Liver (tissue), 3 donors: Measurements from ENCODE around the gene NMUR1.

Source experiments
- ATF3 ChIP-seq: IDR thresholded peaks from 2 replicates; pipeline ENCODE4 v1.6.1; 2016; ENCODE audit warnings: antibody characterized with exemption
- EGR1 ChIP-seq, 2 donors: IDR thresholded peaks; 2 replicates each; pipeline ENCODE4 v1.6.1; 2016 to 2018; ENCODE audit warnings: antibody characterized with exemption in 2 of 2, low read depth in 2 of 2
- FOXA1 ChIP-seq: IDR thresholded peaks from 2 replicates; pipeline ENCODE4 v1.6.1; 2016; ENCODE audit warnings: antibody characterized with exemption
- HNF4A ChIP-seq, 2 donors: conservative IDR thresholded peaks; 2 replicates each; pipeline ENCODE4 v1.6.1; 2016; ENCODE audit warnings: antibody characterized with exemption in 2 of 2, mild to moderate bottlenecking in 2 of 2
- JUND ChIP-seq, 2 donors: IDR thresholded peaks; 2 replicates each; pipeline ENCODE4 v1.6.1; 2016; ENCODE audit warnings: antibody characterized with exemption in 2 of 2
- NR2F2 ChIP-seq: IDR thresholded peaks from 2 replicates; pipeline ENCODE4 v1.6.1; 2016; ENCODE audit warnings: antibody characterized with exemption
- RAD21 ChIP-seq, 2 donors: IDR thresholded peaks; 2 replicates each; pipeline ENCODE4 v1.6.1; 2016; ENCODE audit warnings: antibody characterized with exemption in 2 of 2, mild to moderate bottlenecking in 2 of 2
- REST ChIP-seq: IDR thresholded peaks from 2 replicates; pipeline ENCODE4 v1.6.1; 2016; ENCODE audit warnings: antibody characterized with exemption, mild to moderate bottlenecking
- RXRA ChIP-seq, 2 donors: IDR thresholded peaks; 2 replicates each; pipeline ENCODE4 v1.6.1; 2017 to 2018; ENCODE audit warnings: antibody characterized with exemption in 2 of 2, mild to moderate bottlenecking in 1 of 2
- SP1 ChIP-seq: IDR thresholded peaks from 2 replicates; pipeline ENCODE4 v1.6.1; 2018; ENCODE audit warnings: antibody characterized with exemption, mild to moderate bottlenecking
- TAF1 ChIP-seq: conservative IDR thresholded peaks from 2 replicates; pipeline ENCODE4 v1.6.1; 2016; ENCODE audit warnings: antibody characterized with exemption, mild to moderate bottlenecking
- TF ChIP-seq, protein P1 (sequence below): fragments of 150-350 bp; IDR thresholded peaks from 2 replicates; pipeline ENCODE4 v1.5.1; 2017; ENCODE audit warnings: improper control_type of control experiment, low read depth, low read length; ENCODE audit not compliant: missing input control
- TF ChIP-seq, protein P2 (sequence below): IDR thresholded peaks from 2 replicates; pipeline ENCODE4 v1.6.1; 2016; ENCODE audit warnings: antibody characterized with exemption
- TF ChIP-seq, protein P3 (sequence below): IDR thresholded peaks from 2 replicates; pipeline ENCODE4 v1.6.1; 2016; ENCODE audit warnings: antibody characterized with exemption
- donor health status: healthy.
- donor health status: healthy.

DNA sequence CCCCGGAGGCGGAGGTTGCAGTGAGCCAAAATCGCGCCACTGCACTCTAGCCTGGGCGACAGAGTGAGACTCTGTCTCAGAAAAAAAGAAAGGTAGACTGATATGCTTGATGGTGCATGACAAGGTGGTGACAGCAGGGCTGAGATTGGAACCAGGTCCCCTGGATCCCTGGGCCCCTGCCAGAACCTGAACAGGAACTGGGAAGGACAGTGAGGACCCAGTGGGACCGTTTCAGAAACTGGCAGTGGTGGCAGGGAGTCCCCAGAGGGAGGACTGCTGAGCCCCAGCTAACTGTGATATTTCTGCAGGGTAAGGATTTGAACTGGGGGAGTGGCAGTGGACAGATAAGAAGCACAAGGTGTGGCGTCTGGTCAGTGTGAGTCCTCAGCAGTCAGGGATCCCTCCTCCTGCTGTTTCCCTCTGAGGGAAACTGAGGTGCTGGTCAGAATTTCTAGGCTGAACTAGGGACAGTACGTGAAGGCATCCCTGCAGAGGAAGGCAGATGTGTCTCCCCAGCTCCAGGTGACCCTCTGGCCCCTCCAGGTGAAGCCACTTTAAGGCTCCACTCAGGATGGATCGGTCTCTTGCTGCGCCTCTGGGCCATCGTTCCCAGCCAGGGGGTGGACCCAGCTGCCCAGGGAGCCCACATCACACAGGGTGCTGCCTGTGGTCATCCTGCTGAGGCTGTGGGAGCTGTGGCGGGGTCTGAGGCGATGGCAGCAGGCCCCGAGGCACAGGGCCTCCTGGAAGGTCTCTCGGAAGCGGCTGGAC lies 5.6 kb downstream of the NMUR1 start:
- TF ChIP-seq, protein P1, sequence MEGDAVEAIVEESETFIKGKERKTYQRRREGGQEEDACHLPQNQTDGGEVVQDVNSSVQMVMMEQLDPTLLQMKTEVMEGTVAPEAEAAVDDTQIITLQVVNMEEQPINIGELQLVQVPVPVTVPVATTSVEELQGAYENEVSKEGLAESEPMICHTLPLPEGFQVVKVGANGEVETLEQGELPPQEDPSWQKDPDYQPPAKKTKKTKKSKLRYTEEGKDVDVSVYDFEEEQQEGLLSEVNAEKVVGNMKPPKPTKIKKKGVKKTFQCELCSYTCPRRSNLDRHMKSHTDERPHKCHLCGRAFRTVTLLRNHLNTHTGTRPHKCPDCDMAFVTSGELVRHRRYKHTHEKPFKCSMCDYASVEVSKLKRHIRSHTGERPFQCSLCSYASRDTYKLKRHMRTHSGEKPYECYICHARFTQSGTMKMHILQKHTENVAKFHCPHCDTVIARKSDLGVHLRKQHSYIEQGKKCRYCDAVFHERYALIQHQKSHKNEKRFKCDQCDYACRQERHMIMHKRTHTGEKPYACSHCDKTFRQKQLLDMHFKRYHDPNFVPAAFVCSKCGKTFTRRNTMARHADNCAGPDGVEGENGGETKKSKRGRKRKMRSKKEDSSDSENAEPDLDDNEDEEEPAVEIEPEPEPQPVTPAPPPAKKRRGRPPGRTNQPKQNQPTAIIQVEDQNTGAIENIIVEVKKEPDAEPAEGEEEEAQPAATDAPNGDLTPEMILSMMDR, result no peak
- TF ChIP-seq TAF1 (no peak), JUND (IDR thresholded peaks at IDR 0.05) (no peak), SP1 (no peak), RAD21 (IDR thresholded peaks at IDR 0.05) (no peak), HNF4A (conservative IDR thresholded peaks at IDR 0.05) (no peak), FOXA1 (no peak), ATF3 (no peak), REST (no peak), NR2F2 (no peak), RXRA (IDR thresholded peaks at IDR 0.05) (no peak), EGR1 (IDR thresholded peaks at IDR 0.05; ENCODE audit: low read depth in 2 of 2) (no peak)
- TF ChIP-seq, protein P2, sequence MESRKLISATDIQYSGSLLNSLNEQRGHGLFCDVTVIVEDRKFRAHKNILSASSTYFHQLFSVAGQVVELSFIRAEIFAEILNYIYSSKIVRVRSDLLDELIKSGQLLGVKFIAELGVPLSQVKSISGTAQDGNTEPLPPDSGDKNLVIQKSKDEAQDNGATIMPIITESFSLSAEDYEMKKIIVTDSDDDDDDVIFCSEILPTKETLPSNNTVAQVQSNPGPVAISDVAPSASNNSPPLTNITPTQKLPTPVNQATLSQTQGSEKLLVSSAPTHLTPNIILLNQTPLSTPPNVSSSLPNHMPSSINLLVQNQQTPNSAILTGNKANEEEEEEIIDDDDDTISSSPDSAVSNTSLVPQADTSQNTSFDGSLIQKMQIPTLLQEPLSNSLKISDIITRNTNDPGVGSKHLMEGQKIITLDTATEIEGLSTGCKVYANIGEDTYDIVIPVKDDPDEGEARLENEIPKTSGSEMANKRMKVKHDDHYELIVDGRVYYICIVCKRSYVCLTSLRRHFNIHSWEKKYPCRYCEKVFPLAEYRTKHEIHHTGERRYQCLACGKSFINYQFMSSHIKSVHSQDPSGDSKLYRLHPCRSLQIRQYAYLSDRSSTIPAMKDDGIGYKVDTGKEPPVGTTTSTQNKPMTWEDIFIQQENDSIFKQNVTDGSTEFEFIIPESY, result no peak
- TF ChIP-seq, protein P3, sequence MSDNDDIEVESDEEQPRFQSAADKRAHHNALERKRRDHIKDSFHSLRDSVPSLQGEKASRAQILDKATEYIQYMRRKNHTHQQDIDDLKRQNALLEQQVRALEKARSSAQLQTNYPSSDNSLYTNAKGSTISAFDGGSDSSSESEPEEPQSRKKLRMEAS, result no peak
